Body of pancreas (tissue), 4 donors: ENCODE results near the gene C1orf74. TPM values are rescaled to one million over a fixed set of nuclear protein-coding genes. Genes with fewer than 3 reads are reported as not detected.

ENCODE experiments used
- ATAC-seq: fragments of 150-250 bp; one replicate; pipeline ENCODE4 v1.9.1; 2016
- DNase-seq, 4 donors: peaks; one replicate each; pipeline ENCODE4 v3.0.0-alpha.2; 2019
- H3K27ac ChIP-seq, 4 donors: fragments of 200-600 bp; sonication (generic); 1 replicate in 3 of 4; 2 replicates in 1 of 4; pipeline versions ENCODE4 v1.5.1 to v1.6.1; 2016 to 2019; ENCODE audit warnings: mild to moderate bottlenecking in 1 of 4, mixed read lengths in 1 of 4, moderate library complexity in 1 of 4
- H3K27me3 ChIP-seq, 2 donors: fragments of 200-600 bp; sonication (generic); one replicate each; pipeline ENCODE4 v1.6.0; 2016; ENCODE audit warnings: mild to moderate bottlenecking in 1 of 2
- H3K36me3 ChIP-seq, 2 donors: fragments of 200-600 bp; sonication (generic); replicated peaks in 1 of 2; 2 replicates each; pipeline ENCODE4 v1.5.1; 2016; ENCODE audit warnings: low read depth in 2 of 2; ENCODE audit not compliant: insufficient read depth in 1 of 2
- H3K4me1 ChIP-seq: fragments of 200-600 bp; sonication (generic); one replicate; pipeline ENCODE4 v1.6.0; 2016
- H3K4me3 ChIP-seq, 2 donors: fragments of 200-600 bp; sonication (generic); 1 replicate in 1 of 2; 2 replicates in 1 of 2; pipeline ENCODE4 v1.5.1; 2016 to 2019
- H3K9me3 ChIP-seq, 3 donors: fragments of 200-600 bp; sonication (generic); 1 replicate in 2 of 3; 2 replicates in 1 of 3; pipeline ENCODE4 v1.5.1; 2016
- POLR2A ChIP-seq, 3 donors: fragments of 450-650 bp; IDR thresholded peaks; one replicate each; pipeline ENCODE4 v1.6.1; 2016; ENCODE audit warnings: antibody characterized with exemption in 3 of 3, mild to moderate bottlenecking in 2 of 3
- WGBS, 2 donors: methylation state at CpG; one replicate each; pipeline ENCODE4 v1.1.5; 2017; 5-methylcytosine and 5-hydroxymethylcytosine counted together
- intact Hi-C: fragments of 100-400 bp; cut with DNase I; formaldehyde crosslinking; loops from one replicate; pipeline ENCODE4 v1.15.1; 2023
- total RNA-seq, 2 donors: library from RNA; depleted of rRNA; stranded (reverse); fragments of >200 nt; gene quantifications; one replicate each; pipeline ENCODE4 v1.1.0, GENCODE V29; 2016
- TF ChIP-seq, protein P1 (sequence below), 7 experiments: fragments of 450-650 bp in 4 of 7; fragments of 200-600 bp in 3 of 7; sonication (generic) in 3 of 7; IDR thresholded peaks; one replicate each; pipeline ENCODE4 v1.5.1; 2016 to 2019; ENCODE audit warnings: antibody characterized with exemption in 7 of 7

C1orf74 gene
- total RNA-seq, 2 donors from 2014 or later, result 0.33 to 1.0 TPM

DNA sequence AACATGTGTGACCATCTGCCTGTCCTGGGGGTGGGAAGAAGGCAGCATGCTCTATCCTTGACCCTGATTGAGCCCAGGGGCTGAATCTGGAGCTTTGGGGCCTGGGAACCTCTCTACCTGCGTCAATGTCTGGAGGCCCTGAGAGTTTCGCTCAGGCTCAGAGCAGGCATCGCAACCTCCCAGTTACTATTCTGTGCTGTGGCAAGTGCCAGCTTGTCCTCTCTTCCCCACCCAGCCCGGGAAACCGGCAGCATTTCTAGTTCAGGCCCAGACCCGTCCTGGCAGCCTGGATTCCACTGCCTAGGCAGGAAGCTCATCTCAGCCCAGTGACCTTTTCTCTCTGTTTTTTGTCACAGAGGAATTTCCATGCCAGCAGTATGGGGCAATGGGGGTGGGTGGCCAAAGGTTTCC is 31.6 kb upstream of the C1orf74 start:
- DNase-seq, result no peak
- ATAC-seq, result peak; percentile 24
- TF ChIP-seq POLR2A (IDR thresholded peaks at IDR 0.05), result no peak
- TF ChIP-seq, protein P1, sequence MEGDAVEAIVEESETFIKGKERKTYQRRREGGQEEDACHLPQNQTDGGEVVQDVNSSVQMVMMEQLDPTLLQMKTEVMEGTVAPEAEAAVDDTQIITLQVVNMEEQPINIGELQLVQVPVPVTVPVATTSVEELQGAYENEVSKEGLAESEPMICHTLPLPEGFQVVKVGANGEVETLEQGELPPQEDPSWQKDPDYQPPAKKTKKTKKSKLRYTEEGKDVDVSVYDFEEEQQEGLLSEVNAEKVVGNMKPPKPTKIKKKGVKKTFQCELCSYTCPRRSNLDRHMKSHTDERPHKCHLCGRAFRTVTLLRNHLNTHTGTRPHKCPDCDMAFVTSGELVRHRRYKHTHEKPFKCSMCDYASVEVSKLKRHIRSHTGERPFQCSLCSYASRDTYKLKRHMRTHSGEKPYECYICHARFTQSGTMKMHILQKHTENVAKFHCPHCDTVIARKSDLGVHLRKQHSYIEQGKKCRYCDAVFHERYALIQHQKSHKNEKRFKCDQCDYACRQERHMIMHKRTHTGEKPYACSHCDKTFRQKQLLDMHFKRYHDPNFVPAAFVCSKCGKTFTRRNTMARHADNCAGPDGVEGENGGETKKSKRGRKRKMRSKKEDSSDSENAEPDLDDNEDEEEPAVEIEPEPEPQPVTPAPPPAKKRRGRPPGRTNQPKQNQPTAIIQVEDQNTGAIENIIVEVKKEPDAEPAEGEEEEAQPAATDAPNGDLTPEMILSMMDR (IDR thresholded peaks at IDR 0.05), result no peak
- intact Hi-C loops, result no loop called here
- peak overlapping the region in 2 of 4 donors; percentile 51 to 67 for H3K27ac ChIP-seq
- H3K36me3 ChIP-seq, result no peaks in the 10 kb centered on the region
- H3K27me3 ChIP-seq, result no peaks in the 10 kb centered on the region
- H3K9me3 ChIP-seq, result no peaks in the 10 kb centered on the region
- no peak overlapping the region for H3K4me3 ChIP-seq
- no peaks in the 10 kb centered on the region for H3K4me1 ChIP-seq
- WGBS, 2 donors, result 72 to 74% methylated on average over 6 of the region's 6 CpGs

DNA sequence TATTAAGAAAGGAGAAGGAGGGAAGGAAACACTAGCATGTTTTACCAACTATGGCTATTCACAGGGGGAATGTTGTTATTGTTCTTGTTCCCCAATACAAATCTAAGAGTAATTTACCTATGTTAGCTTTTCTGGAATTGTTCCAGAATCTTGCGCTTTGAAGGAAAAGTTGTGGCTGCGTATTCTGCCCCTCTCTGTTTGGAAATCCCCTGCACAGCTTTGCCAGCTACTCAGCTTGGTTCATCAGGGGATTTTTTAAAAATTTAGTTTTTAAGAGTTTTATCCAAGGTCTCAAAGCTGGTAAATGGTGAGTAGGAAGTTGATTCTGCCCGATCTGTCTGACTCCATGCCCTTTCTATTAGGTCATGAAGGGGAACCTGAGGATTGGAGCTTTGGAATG is 31.1 kb upstream of the C1orf74 start:
- Histone ChIP-seq H3K4me1 (no peaks in the 10 kb centered on the region), H3K27ac (peak overlapping the region in 2 of 4 donors; percentile 51 to 67), H3K9me3 (no peaks in the 10 kb centered on the region), H3K27me3 (no peaks in the 10 kb centered on the region), H3K4me3 (no peak overlapping the region), H3K36me3 (no peaks in the 10 kb centered on the region)
- intact Hi-C loops, result no loop called here
- ATAC-seq (peak; percentile 24), DNase-seq (no peak)
- TF ChIP-seq POLR2A (IDR thresholded peaks at IDR 0.05), result no peak
- TF ChIP-seq, protein P1 (IDR thresholded peaks at IDR 0.05), result no peak
- 69 to 76% methylated on average over 3 of the region's 3 CpGs for WGBS, 2 donors

DNA sequence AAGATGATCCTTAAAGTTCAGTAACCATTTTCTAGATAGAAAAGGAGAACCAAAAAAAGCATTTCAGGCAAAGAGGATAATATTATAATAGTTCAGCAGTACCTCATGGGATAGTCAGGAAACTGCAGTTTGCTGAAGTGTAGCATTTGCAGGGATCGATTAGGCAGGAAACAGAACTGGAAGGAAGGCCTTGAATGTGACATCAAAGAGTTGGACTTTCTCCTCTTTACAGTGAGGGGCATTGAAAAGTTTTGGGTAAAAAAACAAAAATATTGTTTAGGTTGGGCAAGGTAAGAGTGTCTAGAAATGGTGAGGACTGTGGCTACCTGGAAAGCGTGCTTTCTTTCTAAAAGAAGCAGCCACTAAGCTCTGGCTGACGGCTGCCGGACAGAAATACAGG is 29.5 kb upstream of the C1orf74 start:
- DNase-seq (no peak), ATAC-seq (no peak)
- Histone ChIP-seq H3K4me3 (no peak overlapping the region), H3K27me3 (no peaks in the 10 kb centered on the region), H3K27ac (no peak overlapping the region), H3K4me1 (no peaks in the 10 kb centered on the region), H3K36me3 (no peaks in the 10 kb centered on the region), H3K9me3 (no peaks in the 10 kb centered on the region)
- no peak for TF ChIP-seq POLR2A (IDR thresholded peaks at IDR 0.05)
- TF ChIP-seq, protein P1 (IDR thresholded peaks at IDR 0.05), result no peak
- intact Hi-C loops, result no loop called here
- WGBS, 2 donors, result 80 to 88% methylated on average over 4 of the region's 4 CpGs

DNA sequence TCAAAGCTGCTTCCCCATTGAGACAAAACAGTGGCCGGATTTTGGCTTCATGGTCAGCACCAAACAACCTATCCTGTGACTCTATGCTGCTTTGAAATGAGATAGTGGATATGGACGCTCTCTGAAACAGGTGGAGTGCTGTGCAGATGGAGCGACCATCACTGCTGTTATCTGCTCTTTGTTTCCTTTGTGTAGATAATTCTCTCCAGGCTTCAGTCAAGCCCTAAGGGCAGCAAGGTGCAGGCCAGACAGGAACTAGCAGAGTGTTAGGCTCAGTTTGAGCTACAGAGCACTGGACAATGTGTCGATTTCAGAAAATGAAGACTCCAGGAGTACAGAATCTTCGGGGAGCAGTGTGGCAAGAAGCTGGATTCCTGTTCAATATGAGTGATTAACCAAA is 26.4 kb upstream of the C1orf74 start:
- no peaks in the 10 kb centered on the region for H3K27me3 ChIP-seq
- DNase-seq (no peak), ATAC-seq (no peak)
- H3K36me3 ChIP-seq, result no peaks in the 10 kb centered on the region
- no peak overlapping the region for H3K27ac ChIP-seq
- intact Hi-C loops, result no loop called here
- 58 to 77% methylated on average over 5 of the region's 5 CpGs for WGBS, 2 donors
- H3K9me3 ChIP-seq, result no peaks in the 10 kb centered on the region
- TF ChIP-seq POLR2A (IDR thresholded peaks at IDR 0.05), result no peak
- TF ChIP-seq, protein P1 (IDR thresholded peaks at IDR 0.05), result no peak
- H3K4me1 ChIP-seq, result peaks cover 4% of the 10 kb centered on the region
- no peak overlapping the region for H3K4me3 ChIP-seq

DNA sequence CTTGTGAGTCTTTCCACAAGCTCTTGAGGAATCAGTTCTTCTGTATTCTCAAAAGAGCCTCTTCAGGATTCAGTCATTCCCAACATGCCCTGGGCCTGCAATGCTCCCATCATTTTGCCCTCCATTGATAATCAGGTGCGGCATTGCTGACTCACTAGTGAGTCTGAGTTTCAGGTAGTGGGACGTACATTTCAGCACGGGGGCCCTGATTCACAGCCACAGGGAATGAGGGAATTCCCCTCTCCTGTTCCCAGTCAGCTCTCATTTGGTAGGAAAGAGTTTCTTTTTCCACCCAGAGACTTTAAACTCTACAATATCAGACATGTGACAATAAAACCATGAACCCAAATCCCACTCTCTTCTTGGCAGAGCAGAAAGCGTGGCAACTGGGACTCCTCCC is 25.3 kb upstream of the C1orf74 start:
- intact Hi-C loops, result no loop called here
- Histone ChIP-seq H3K27me3 (no peaks in the 10 kb centered on the region), H3K4me1 (peaks cover 9% of the 10 kb centered on the region), H3K27ac (no peak overlapping the region), H3K36me3 (no peaks in the 10 kb centered on the region), H3K4me3 (no peak overlapping the region), H3K9me3 (no peaks in the 10 kb centered on the region)
- DNase-seq (no peak), ATAC-seq (no peak)
- WGBS, 2 donors, result 84 to 88% methylated on average over 4 of the region's 4 CpGs
- TF ChIP-seq POLR2A (IDR thresholded peaks at IDR 0.05), result no peak
- TF ChIP-seq, protein P1 (IDR thresholded peaks at IDR 0.05), result no peak
